K562 (cell line): ENCODE measurements around the gene ZNF516. TPM values are rescaled to one million over a fixed set of nuclear protein-coding genes. Genes with fewer than 3 reads are reported as not detected.

Experiments used
- ATAC-seq: fragments of 200-7000 bp; cut with Tn5 transposase; 3 replicates; pipeline ENCODE4 v1.9.1; 2020; ENCODE audit warnings: moderate library complexity
- BruUV-seq: library from RNA; stranded (reverse); fragments of 400-500 nt; replicated peaks from 2 replicates; lab custom pipeline; 2021; lab: Mats Ljungman, UMichigan
- CTCF ChIA-PET: fragments of 300-600 bp; formaldehyde crosslinking; extraction: SDS; loops from one replicate; lab custom pipeline; 2021; ENCODE audit warnings: low intra/inter-chr PET ratio; lab: Yijun Ruan, JAX
- POLR2A ChIA-PET: fragments of 300-600, 350-650 bp; sonication (Branson Sonifier 250); formaldehyde crosslinking; extraction: SDS; loops from one replicate; lab custom pipeline; 2021; ENCODE audit warnings: antibody characterized with exemption, inconsistent platforms; lab: Yijun Ruan, JAX
- DNase-seq, 4 experiments: peaks; one replicate each; pipeline versions ENCODE4 v3.0.0 to v3.0.0-alpha.2; 2011 to 2018; ENCODE audit warnings: low spot score in 3 of 4, mixed read lengths in 3 of 4; ENCODE audit errors: extremely low read depth in 1 of 4
- FAIRE-seq: peaks from 2 replicates; lab custom pipeline; 2011; peaks lifted over from hg19 to GRCh38; lab: Jason Lieb, UNC
- H2AFZ ChIP-seq: 2 replicates; pipeline ENCODE4 v1.6.0; 2011; ENCODE audit warnings: low read depth, low read length, control low read depth, inconsistent platforms
- H3K27ac ChIP-seq: fragments of 200-600 bp; 3 replicates; pipeline ENCODE4 v1.8.0; 2011; ENCODE audit warnings: low read depth, mild to moderate bottlenecking, control low read depth, inconsistent platforms, low read length, moderate library complexity, mixed read lengths; ENCODE audit errors: extremely low read depth
- H3K27me3 ChIP-seq, 2 experiments: fragments of 300-600 bp in 1 of 2; 2 replicates in 1 of 2; 3 replicates in 1 of 2; pipeline versions ENCODE4 v1.6.0 to v1.8.0; 2011; ENCODE audit warnings: inconsistent platforms in 2 of 2, low read length in 2 of 2, mild to moderate bottlenecking in 1 of 2, mixed read lengths in 1 of 2, moderate library complexity in 1 of 2; ENCODE audit not compliant: control insufficient read depth in 2 of 2, insufficient read depth in 2 of 2
- H3K36me3 ChIP-seq: fragments of 300-600 bp; 3 replicates; pipeline ENCODE4 v1.8.0; 2011; ENCODE audit warnings: mild to moderate bottlenecking, low read length, inconsistent platforms; ENCODE audit not compliant: control insufficient read depth, insufficient read depth
- H3K4me1 ChIP-seq, 2 experiments: fragments of 200-600 bp in 1 of 2; replicated peaks in 1 of 2; 2 replicates in 1 of 2; 3 replicates in 1 of 2; pipeline versions ENCODE4 v1.5.1 to v1.8.0; 2011; ENCODE audit warnings: inconsistent platforms in 2 of 2, low read length in 2 of 2, mild to moderate bottlenecking in 1 of 2, mixed read lengths in 1 of 2, moderate library complexity in 1 of 2; ENCODE audit not compliant: control insufficient read depth in 2 of 2, insufficient read depth in 2 of 2
- H3K4me2 ChIP-seq: 2 replicates; pipeline ENCODE4 v1.6.1; 2011; ENCODE audit warnings: low read length, control low read depth, inconsistent platforms, mixed read lengths; ENCODE audit not compliant: insufficient read depth
- H3K4me3 ChIP-seq: fragments of 200-600 bp; sonication (generic), shearing (Covaris generic); 2 replicates; pipeline ENCODE4 v1.5.1; 2016; ENCODE audit warnings: control low read depth, inconsistent platforms
- H3K79me2 ChIP-seq: fragments of 200-600 bp; 3 replicates; pipeline ENCODE4 v1.8.0; 2011; ENCODE audit warnings: low read length, inconsistent platforms; ENCODE audit not compliant: control insufficient read depth, insufficient read depth
- H3K9ac ChIP-seq, 2 experiments: 2 replicates each; pipeline versions ENCODE4 v1.6.0 to v1.6.1; 2011; ENCODE audit warnings: low read depth in 2 of 2, low read length in 2 of 2, control low read depth in 1 of 2, inconsistent platforms in 1 of 2, mild to moderate bottlenecking in 1 of 2, mixed read lengths in 1 of 2; ENCODE audit not compliant: insufficient read depth in 1 of 2
- H3K9me1 ChIP-seq: one replicate; pipeline ENCODE4 v1.6.0; 2011; ENCODE audit warnings: inconsistent platforms, mild to moderate bottlenecking, low read length, moderate library complexity; ENCODE audit not compliant: control insufficient read depth, insufficient read depth
- H3K9me3 ChIP-seq: replicated peaks from 2 replicates; pipeline ENCODE4 v1.5.1; 2011; ENCODE audit warnings: low read depth, low read length, inconsistent platforms; ENCODE audit not compliant: control insufficient read depth, insufficient read depth
- H4K20me1 ChIP-seq: replicated peaks from 2 replicates; pipeline ENCODE4 v1.6.1; 2011; ENCODE audit warnings: low read length, inconsistent platforms, mixed read lengths; ENCODE audit not compliant: control insufficient read depth, insufficient read depth
- ATF2 ChIP-seq: sonication (generic); formaldehyde crosslinking; IDR thresholded peaks from 2 replicates; pipeline ENCODE4 v1.8.1; 2022; ENCODE audit warnings: missing genetic modification reagents
- CEBPB ChIP-seq: fragments of 450-650 bp; IDR thresholded peaks from 2 replicates; pipeline ENCODE4 v1.6.1; 2016; ENCODE audit warnings: missing genetic modification characterization, missing compliant biosample characterization
- DACH1 ChIP-seq: fragments of 450-650 bp; IDR thresholded peaks from 2 replicates; pipeline ENCODE4 v1.6.1; 2018; ENCODE audit not compliant: partially characterized antibody
- ETV5 ChIP-seq: sonication (generic); formaldehyde crosslinking; IDR thresholded peaks from 2 replicates; pipeline ENCODE4 v1.4.0; 2020; ENCODE audit warnings: low read depth, mild to moderate bottlenecking, missing genetic modification reagents
- KLF10 ChIP-seq: fragments of 250-450 bp; sonication (Bioruptor Pico); IDR thresholded peaks from 2 replicates; pipeline ENCODE4 v1.6.1; 2021; ENCODE audit warnings: matching md5 sums
- NBN ChIP-seq: fragments of 450-650 bp; IDR thresholded peaks from 2 replicates; pipeline ENCODE4 v1.6.1; 2016; ENCODE audit warnings: low read depth, mild to moderate bottlenecking
- PHF21A ChIP-seq: fragments of 450-650 bp; IDR thresholded peaks from 2 replicates; pipeline ENCODE4 v1.6.1; 2017; ENCODE audit warnings: low read depth, borderline replicate concordance
- PML ChIP-seq: IDR thresholded peaks from 2 replicates; pipeline ENCODE4 v1.6.1; 2012; ENCODE audit warnings: low read length, inconsistent platforms
- RCOR1 ChIP-seq, 2 experiments: IDR thresholded peaks; 2 replicates each; pipeline ENCODE4 v1.6.1; 2012; ENCODE audit warnings: low read depth in 2 of 2, low read length in 2 of 2, borderline replicate concordance in 1 of 2, improper control_type of control experiment in 1 of 2
- SIN3A ChIP-seq, 2 experiments: fragments of 150-350 bp in 1 of 2; IDR thresholded peaks; 2 replicates each; pipeline ENCODE4 v1.6.1; 2011 to 2016; ENCODE audit warnings: borderline replicate concordance in 2 of 2, low read depth in 2 of 2, low read length in 2 of 2, mild to moderate bottlenecking in 2 of 2, moderate library complexity in 2 of 2; ENCODE audit not compliant: control insufficient read depth in 1 of 2
- STAT5B ChIP-seq: fragments of 250-450 bp; sonication (Bioruptor Pico); IDR thresholded peaks from 2 replicates; pipeline ENCODE4 v1.8.0; 2021; ENCODE audit warnings: mild to moderate bottlenecking, inconsistent platforms
- TRIM24 ChIP-seq, 2 experiments: fragments of 450-650 bp; IDR thresholded peaks; 2 replicates each; pipeline ENCODE4 v1.6.1; 2016
- ZNF217 ChIP-seq: sonication (generic); formaldehyde crosslinking; IDR thresholded peaks from 2 replicates; pipeline ENCODE4 v1.8.0; 2022; ENCODE audit warnings: mild to moderate bottlenecking, missing genetic modification reagents
- ZNF431 ChIP-seq: sonication (generic); formaldehyde crosslinking; IDR thresholded peaks from 2 replicates; pipeline ENCODE4 v1.8.0; 2022; ENCODE audit warnings: mild to moderate bottlenecking, missing genetic modification reagents
- WGBS: fragments of 100-300 bp; shearing (Covaris generic); methylation state at CpG from one replicate; pipeline ENCODE4 v1.1.6; 2016; ENCODE audit warnings: low coverage, mixed read lengths; ENCODE audit not compliant: insufficient coverage; ENCODE audit errors: missing lambda C conversion rate; 5-methylcytosine and 5-hydroxymethylcytosine counted together
- in situ Hi-C: fragments of 300-500 bp; cut with MboI; formaldehyde crosslinking; loops from 4 replicates; pipeline ENCODE4 v1.15.0; 2018; ENCODE audit warnings: inconsistent platforms, mixed read lengths
- intact Hi-C: fragments of 100-400 bp; cut with micrococcal nuclease; formaldehyde crosslinking; loops from 2 replicates; pipeline ENCODE4 v1.14.2; 2022
- polyA plus RNA-seq, 8 experiments: library from polyadenylated mRNA; depleted of rRNA in 4 of 8; stranded (reverse) in 5 of 8; unstranded in 3 of 8; fragments of >200 nt; fragmentation: Nextera tagmentation in 2 of 8; fragmentation: Illumina TruSeq in 1 of 8; extraction: Ambion mirVana in 2 of 8; extraction: Trizol in 1 of 8; gene quantifications; 2 replicates each; pipeline versions ENCODE4 v1.2.1 to v1.2.3, GENCODE V29; 2011 to 2014; ENCODE audit warnings: inconsistent platforms in 1 of 8, missing spikeins in 1 of 8
- total RNA-seq, 7 experiments: library from RNA; depleted of rRNA in 6 of 7; stranded (reverse); fragments of >200 nt in 6 of 7; fragmentation: Illumina TruSeq in 2 of 7; extraction: Trizol in 2 of 7; gene quantifications; 2 replicates each; pipeline versions ENCODE4 v1.2.1 to v1.2.3, GENCODE V29; 2011 to 2021; ENCODE audit warnings: low replicate concordance in 1 of 7

Gene ZNF516
- total and polyA plus RNA-seq, 9 of the 15 experiments (the other 6 are each of a cell fraction or from before 2014, with no cell fraction given): 0.04 to 0.20 (median 0.08) TPM; not detected in 3

GRCh38 chr18:76441668-76442412 lies 53.2 kb downstream of the ZNF516 start:
- Histone ChIP-seq H3K36me3 (no peaks in the 10 kb centered on the region), H3K27me3 (peaks cover 0 to 34% of the 10 kb centered on the region in 2 experiments; a peak in 3 of 5 replicates), H3K4me2 (no peak overlapping the region), H3K27ac (no peak overlapping the region), H3K4me3 (no peak overlapping the region), H4K20me1 (no peaks in the 10 kb centered on the region), H3K79me2 (no peaks in the 10 kb centered on the region), H3K4me1 (no peaks in the 10 kb centered on the region; a peak in 1 of 5 replicates), H3K9me3 (no peaks in the 10 kb centered on the region), H3K9ac (no peak overlapping the region), H3K9me1 (no peaks in the 10 kb centered on the region), H2AFZ (no peak overlapping the region)
- CTCF ChIA-PET: no interaction called here
- FAIRE-seq (no peak), DNase-seq (no peak), ATAC-seq (no peak)
- POLR2A ChIA-PET: no interaction called here
- intact Hi-C loops: no loop called here
- 15% methylated on average over 8 of the region's 65 CpGs for WGBS
- BruUV-seq: no TSS peak
- in situ Hi-C loops: no loop called here
- TF ChIP-seq CEBPB (tag) (no peak), ZNF217 (CRISPR knock-in tag) (no peak), TRIM24 (IDR thresholded peaks at IDR 0.05) (no peak), ATF2 (CRISPR knock-in tag) (no peak), SIN3A (IDR thresholded peaks at IDR 0.05; ENCODE audit: borderline replicate concordance in 2 of 2, control insufficient read depth in 1 of 2, low read depth in 2 of 2, low read length in 2 of 2) (no peak), DACH1 (no peak), ETV5 (CRISPR knock-in tag) (no peak), PML (no peak), NBN (no peak), RCOR1 (IDR thresholded peaks at IDR 0.05; ENCODE audit: borderline replicate concordance in 1 of 2, low read depth in 2 of 2, low read length in 2 of 2) (no peak), PHF21A (no peak), KLF10 (no peak), STAT5B (CRISPR knock-in tag) (no peak), ZNF431 (CRISPR knock-in tag) (no peak)
